Raji (cell line): Measurements from ENCODE around the gene ATAD3B.

Source experiments
- POLR2A ChIP-seq: IDR thresholded peaks from 2 replicates; pipeline ENCODE4 v1.6.1; 2011; ENCODE audit warnings: low read depth, low read length, control low read depth; ENCODE audit not compliant: insufficient read depth

ATAD3B gene

DNA sequence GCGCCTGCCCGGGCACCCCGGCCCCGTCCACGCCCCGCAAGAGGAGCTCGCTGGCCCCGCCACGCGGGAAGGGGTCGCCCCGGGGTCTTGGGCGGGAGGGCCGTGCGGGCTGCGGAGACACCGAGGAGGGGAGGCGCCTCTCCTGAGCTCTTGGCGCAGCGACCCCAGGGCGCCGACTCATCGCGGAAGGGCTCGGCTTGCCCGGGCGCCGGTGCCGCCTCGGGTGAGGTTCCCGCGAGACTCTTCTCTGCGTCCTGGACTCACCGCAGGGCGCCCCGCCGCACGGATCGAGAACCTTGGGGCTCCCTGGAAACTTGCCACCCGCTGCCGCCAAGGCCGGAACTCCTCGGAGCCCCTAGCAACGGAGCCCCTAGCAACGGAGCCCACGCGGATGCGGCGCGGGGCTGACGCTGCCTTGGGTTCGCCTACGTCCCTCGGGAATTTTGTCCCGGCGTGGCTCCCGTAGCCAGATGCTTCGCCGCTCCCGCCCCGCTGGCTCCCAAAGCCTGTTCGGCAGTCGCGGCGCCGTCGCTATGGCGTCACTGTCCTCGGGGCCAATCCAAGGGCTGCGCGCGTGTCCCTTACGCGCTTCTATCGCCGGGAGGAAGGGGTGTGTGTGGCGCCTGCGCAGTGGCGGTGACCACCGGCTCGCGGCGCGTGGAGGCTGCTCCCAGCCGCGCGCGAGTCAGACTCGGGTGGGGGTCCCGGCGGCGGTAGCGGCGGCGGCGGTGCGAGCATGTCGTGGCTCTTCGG is 40.1 kb downstream of the ATAD3B start, which contains the start of gene ATAD3A:
Gene ATAD3A, plus strand, starts transcription at position 630 of the 753 bp plus-strand sequence. Its CDS starts 107 bp downstream, at position 737.
- TF ChIP-seq POLR2A = peak; percentile 93

GRCh38 chr1:1517973-1518620 is 46.5 kb downstream of the ATAD3B start:
- TF ChIP-seq POLR2A = no peak

DNA sequence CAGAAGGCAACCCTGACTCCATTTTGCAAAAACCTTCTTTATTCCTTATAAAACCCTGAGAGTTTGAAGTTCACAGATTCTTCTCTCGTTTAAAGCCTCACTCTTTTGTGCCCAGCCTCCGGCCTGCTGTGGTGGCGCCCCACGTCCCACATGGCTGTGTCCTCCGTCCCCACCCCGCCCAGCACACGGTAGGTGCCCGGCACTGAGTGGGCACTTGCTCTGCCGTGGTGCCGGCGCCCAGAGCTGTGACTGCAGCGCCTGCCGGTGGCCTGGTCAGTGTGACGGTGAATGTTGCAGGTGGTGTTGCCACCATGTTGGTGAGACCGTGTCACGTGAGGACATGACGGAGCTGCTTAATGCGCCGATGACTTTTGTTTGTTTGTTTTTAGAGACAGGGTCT is 49.8 kb downstream of the ATAD3B start:
- no peak for TF ChIP-seq POLR2A

DNA sequence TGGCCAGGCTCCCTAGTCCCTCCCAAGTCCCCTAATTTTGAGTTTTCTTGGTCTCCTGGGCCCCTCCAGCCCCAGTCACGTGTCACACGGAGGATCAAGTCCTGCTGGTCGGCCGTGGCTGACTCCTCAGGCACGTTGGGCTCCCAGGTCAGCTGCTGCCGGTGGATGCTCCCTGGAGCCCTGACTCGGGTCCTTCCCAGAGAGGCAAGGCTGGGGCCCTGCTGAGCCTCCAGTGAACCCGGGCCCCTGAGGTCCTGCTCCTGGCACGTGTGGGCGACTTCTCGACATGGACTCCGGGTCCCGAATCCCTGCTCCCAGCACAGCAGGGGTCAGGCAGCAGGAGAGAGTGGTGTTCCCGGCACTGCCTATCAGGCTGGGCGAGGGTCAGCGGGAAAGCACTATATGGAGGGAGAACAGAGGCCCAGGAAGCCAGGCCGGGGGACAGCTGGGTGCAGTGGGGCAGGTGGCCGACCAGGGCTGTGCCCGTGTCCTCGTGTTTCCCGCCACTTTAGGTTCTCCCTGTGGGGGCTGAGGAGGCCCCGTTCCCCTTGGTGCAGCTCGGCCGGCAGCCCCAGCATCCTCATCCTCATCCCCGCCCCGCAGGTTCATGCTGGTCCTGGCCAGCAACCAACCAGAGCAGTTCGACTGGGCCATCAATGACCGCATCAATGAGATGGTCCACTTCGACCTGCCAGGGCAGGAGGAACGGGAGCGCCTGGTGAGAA is 55.7 kb downstream of the ATAD3B start:
- no peak for TF ChIP-seq POLR2A

- no peak for TF ChIP-seq POLR2A
These were observed 57.0 kb downstream of the ATAD3B start for GRCh38 chr1:1528301-1529267.

GRCh38 chr1:1529321-1529720 is 57.8 kb downstream of the ATAD3B start:
- no peak for TF ChIP-seq POLR2A

DNA sequence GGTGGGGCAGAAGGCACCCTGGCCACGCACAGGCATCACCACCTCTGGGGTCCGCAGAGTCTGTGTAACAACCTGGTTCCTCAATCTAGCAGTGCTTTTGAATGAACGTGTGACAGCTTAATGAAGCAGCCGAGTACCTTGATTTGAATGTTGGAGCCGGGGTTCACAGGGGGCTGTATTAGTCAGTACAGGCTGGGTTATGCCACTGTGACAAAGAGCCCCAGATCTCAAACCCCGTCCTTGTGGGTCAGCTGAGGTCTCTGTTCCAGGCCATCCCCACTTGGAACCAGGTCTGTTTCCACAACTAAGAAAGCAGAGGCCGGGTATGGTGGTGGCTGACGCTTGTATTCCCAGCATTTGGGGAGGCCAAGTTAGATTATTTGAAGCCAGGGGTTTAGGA is 58.4 kb downstream of the ATAD3B start:
- TF ChIP-seq POLR2A = no peak

- TF ChIP-seq POLR2A = no peak
These were observed 60.4 kb downstream of the ATAD3B start for GRCh38 chr1:1531947-1532346.

- no peak for TF ChIP-seq POLR2A
These were observed 63.0 kb downstream of the ATAD3B start for GRCh38 chr1:1534401-1535154.

DNA sequence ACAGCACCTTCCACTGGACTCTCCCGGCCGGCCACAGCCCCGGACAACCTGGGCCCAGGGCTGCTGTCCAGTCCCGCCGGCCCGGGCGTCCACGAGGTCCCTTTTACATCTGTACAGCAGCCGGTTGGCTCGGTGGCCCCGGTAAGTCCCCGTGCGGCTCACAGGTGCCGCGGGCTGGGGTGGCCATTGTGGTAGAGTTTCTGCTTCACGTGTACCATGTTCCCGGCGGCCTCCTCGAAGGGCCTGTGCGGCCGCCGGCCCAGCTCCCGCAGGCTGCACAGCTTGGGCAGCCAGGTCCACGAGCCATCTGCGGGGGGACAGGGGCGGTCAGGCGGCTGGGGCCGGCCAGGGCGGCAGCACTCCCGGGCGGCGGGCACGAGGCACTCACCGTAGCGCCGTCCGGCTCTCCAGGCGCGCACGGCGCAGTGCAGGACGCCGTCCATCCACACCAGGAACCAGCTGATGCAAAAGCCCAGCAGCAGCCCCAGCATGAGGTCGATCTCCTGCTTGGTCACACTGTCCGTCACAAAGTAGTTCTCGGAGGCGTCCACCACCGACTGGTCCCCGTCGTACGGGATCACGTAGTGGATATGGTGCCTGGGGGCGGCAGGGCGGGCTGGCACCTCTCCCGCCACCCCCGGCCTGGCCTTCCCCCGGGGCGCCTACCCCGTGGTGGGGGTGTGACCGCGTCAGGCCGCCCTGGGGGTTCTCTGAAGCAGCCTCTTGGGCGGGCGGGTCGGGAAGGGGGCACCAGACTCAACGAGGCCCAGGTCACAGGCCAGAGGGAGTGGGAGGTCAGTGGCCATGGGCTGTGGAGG is 63.8 kb downstream of the ATAD3B start:
- TF ChIP-seq POLR2A = no peak

- TF ChIP-seq POLR2A = no peak
These were observed 64.7 kb downstream of the ATAD3B start for GRCh38 chr1:1536019-1536937.

DNA sequence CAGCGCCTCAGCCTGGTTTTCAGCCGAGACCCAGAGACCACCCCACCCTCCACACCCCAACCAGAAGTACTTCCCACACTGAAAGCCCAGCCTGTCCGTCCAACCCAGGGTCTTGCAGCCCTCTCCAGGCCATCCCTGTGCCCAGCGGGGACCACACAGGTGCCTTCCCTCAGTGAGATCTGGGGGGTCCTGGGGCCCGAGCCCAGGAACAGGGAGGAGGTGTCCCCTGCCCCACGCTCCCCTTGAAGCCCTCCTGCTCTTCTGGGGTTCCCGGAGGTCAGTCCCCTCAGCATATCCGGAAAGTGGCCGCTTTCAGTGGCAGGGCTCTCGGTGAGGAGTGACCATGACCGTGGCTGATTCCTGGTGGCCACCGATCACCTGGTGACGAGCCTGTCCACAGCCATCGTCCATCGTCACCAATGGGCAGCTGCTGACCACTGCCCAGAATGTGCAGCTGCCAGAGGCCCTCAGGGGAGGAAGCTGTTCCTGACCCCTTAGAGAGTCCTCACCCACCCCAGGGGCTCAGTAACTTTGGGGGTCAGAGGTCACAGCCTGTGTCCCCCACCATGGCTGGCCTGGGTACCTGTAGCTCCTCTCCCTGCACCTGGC is 65.5 kb downstream of the ATAD3B start:
- TF ChIP-seq POLR2A = no peak
